IMR-90 (cell line): ENCODE results near the gene C1QTNF5.
A peak's percentile ranks its signal among the peaks of the same experiment; 100 is the strongest.

Experiments
- BHLHE40 ChIP-seq: fragments of 150-350 bp; IDR thresholded peaks from 2 replicates; pipeline ENCODE4 v1.6.1; 2016; ENCODE audit warnings: mild to moderate bottlenecking, low read depth, low read length
- CHD1 ChIP-seq: IDR thresholded peaks from 2 replicates; pipeline ENCODE4 v1.6.1; 2012; ENCODE audit warnings: low read depth, low read length, improper control_type of control experiment
- FOS ChIP-seq: fragments of 150-350 bp; IDR thresholded peaks from 2 replicates; pipeline ENCODE4 v1.6.1; 2016; ENCODE audit warnings: low read depth, low read length
- MAZ ChIP-seq: IDR thresholded peaks from 2 replicates; pipeline ENCODE4 v1.6.1; 2012; ENCODE audit warnings: low read depth, mild to moderate bottlenecking, low read length, improper control_type of control experiment, moderate library complexity, borderline replicate concordance
- POLR2A ChIP-seq: IDR thresholded peaks from 2 replicates; pipeline ENCODE4 v1.6.1; 2012; ENCODE audit warnings: mild to moderate bottlenecking, low read depth, low read length
- RAD21 ChIP-seq: IDR thresholded peaks from 2 replicates; pipeline ENCODE4 v1.6.1; 2012; ENCODE audit warnings: low read length, improper control_type of control experiment
- TF ChIP-seq, protein P1 (sequence below): conservative IDR thresholded peaks from 2 replicates; pipeline ENCODE4 v1.5.1; 2012; ENCODE audit warnings: mild to moderate bottlenecking, low read depth, low read length, improper control_type of control experiment

DNA sequence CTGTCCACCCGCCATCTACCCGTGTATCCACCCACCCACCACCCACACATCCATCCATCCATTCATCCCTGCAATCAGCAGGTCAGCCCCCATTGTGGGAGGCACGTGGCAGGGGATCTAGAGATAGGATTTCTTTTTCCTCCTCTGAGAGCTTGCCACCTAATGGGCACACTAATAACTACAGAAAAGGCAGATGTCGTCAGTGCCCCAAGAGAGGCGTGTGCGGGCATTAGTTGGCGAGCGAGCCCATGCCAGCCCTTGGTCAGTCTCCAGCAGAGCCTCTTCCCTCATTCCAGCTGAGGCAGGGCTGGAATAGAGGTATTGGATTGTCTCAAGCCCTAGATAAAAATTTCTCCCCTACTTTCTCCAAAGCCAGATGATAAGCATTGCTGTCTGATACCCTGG is 31.1 kb upstream of the C1QTNF5 start:
- TF ChIP-seq MAZ (no peak), POLR2A (no peak), CHD1 (no peak), FOS (no peak), BHLHE40 (no peak), RAD21 (no peak)
- TF ChIP-seq, protein P1, sequence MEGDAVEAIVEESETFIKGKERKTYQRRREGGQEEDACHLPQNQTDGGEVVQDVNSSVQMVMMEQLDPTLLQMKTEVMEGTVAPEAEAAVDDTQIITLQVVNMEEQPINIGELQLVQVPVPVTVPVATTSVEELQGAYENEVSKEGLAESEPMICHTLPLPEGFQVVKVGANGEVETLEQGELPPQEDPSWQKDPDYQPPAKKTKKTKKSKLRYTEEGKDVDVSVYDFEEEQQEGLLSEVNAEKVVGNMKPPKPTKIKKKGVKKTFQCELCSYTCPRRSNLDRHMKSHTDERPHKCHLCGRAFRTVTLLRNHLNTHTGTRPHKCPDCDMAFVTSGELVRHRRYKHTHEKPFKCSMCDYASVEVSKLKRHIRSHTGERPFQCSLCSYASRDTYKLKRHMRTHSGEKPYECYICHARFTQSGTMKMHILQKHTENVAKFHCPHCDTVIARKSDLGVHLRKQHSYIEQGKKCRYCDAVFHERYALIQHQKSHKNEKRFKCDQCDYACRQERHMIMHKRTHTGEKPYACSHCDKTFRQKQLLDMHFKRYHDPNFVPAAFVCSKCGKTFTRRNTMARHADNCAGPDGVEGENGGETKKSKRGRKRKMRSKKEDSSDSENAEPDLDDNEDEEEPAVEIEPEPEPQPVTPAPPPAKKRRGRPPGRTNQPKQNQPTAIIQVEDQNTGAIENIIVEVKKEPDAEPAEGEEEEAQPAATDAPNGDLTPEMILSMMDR: peak; percentile 14; the same call in 1 of the 2 replicates
